Nucleus accumbens (tissue), 56 donors: Measurements from ENCODE around the gene PCA3.

Source experiments
- DNase-seq, 56 donors: peaks; one replicate each; lab custom pipeline; 2025; lab: John Stamatoyannopoulos, UW

Gene PCA3

DNA sequence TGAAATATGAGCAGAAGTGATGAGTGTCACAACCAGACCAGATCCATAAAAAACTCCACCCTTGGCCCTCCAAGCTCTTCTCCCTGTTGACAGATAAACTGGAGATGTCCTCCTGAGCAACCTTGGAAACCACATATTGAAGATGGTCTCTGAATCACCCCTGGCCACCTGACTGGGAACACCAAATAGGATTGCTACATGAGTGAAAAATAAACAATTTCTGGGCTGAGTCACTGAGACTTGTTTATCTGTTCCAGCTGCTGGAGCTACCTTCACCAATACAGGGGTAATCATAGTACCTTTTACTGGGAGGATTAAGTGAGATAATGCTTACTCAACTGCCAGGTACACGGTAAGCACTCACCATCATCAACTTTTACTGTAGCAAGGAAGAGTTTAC lies 53.3 kb downstream of the PCA3 start:
- no peak for DNase-seq

GRCh38 chr9:76818271-76818670 lies 54.0 kb downstream of the PCA3 start:
- DNase-seq: peak in 42 of 56 donors; percentile 1 to 90 (median 42)

DNA sequence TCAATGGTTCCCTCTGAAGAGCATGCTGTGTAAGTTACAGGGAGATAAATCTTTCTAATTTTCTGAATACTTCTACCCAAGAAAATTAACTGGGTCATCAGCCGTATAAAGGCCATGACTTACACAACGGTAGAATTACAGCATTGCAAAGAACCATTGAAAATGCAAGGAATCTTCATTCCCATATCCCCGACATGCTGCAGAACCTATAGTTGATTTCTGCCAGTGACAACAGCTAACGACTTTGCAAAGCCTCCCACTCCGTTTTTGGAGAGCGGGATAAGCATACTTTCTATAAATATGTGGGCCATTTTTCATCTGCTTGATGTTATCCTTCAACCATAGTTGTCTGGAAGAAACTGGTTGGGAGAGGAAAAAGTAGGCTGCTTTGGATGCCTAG lies 56.2 kb downstream of the PCA3 start:
- DNase-seq: no peak

- no peak for DNase-seq
Observed at GRCh38 chr9:76827296-76828080, 63.2 kb downstream of the PCA3 start.

DNA sequence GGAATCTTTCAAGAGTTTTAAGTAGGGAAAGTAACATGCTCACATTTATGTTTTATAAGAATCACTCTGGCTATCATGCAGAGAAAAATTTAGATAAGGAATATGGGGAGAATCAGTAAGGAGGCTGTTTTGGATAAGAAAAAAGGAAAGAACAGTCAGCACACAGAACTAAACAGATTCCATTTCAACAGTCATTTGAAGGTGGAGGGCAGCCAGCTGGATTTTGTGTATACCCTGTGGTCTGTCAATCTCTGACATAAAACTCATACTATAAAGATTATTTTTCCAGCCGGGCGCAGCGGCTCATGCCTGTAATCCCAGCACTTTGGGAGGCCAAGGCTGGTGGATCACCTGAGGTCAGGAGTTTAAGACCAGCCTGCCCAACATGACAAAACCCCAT lies 64.2 kb downstream of the PCA3 start:
- DNase-seq: no peak

GRCh38 chr9:76835571-76836283 lies 71.5 kb downstream of the PCA3 start:
- DNase-seq: peak in 1 of 56 donors; percentile 10
